ENCODE results near the gene GPR39.

DNA sequence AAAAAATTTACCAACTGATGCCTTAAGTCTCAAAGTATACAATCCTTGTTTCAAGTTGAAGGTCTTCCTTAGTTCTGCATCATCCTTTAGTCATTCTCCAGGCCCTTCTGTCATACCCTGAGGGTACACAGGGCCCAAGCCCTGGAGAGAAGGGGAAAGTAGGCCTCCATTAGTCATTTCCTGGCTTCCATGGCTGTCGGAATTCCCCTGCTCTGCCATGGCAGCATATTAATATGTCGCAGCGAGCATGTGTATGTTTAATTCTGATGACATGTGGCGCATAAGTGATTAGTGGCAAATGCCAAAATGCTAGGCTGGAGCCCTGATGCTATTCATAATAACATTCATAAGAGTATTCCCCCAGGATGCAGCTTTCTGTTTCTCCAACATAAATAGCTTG is 22.1 kb downstream of the GPR39 start:
- TF ChIP-seq, protein P1, sequence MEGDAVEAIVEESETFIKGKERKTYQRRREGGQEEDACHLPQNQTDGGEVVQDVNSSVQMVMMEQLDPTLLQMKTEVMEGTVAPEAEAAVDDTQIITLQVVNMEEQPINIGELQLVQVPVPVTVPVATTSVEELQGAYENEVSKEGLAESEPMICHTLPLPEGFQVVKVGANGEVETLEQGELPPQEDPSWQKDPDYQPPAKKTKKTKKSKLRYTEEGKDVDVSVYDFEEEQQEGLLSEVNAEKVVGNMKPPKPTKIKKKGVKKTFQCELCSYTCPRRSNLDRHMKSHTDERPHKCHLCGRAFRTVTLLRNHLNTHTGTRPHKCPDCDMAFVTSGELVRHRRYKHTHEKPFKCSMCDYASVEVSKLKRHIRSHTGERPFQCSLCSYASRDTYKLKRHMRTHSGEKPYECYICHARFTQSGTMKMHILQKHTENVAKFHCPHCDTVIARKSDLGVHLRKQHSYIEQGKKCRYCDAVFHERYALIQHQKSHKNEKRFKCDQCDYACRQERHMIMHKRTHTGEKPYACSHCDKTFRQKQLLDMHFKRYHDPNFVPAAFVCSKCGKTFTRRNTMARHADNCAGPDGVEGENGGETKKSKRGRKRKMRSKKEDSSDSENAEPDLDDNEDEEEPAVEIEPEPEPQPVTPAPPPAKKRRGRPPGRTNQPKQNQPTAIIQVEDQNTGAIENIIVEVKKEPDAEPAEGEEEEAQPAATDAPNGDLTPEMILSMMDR (IDR thresholded peaks at IDR 0.05) = no peak
- no peak for TF ChIP-seq POLR2A (IDR thresholded peaks at IDR 0.05)
